Right cardiac atrium (tissue), 5 donors: ENCODE results near the gene OMP. TPM values are rescaled to one million over a fixed set of nuclear protein-coding genes. Genes with fewer than 3 reads are reported as not detected.
"Not testable (repeated sequence)": the region's sequence is repeated elsewhere in the genome, so short reads cannot be mapped to it uniquely, and the experiment has no call there.

Experiments
- ATAC-seq, 2 donors: fragments of 200-7000 bp; cut with Tn5 transposase; one replicate each; pipeline versions ENCODE4 v1.8.0 to v1.9.1; 2020; ENCODE audit warnings: moderate library complexity in 2 of 2, mild to moderate bottlenecking in 1 of 2
- DNase-seq, 3 donors: peaks; one replicate each; pipeline ENCODE4 v3.0.0-alpha.2; 2020
- H3K27ac ChIP-seq: one replicate; pipeline ENCODE4 v1.5.1; 2013; ENCODE audit warnings: mild to moderate bottlenecking, low read length, control low read depth, moderate library complexity
- H3K27me3 ChIP-seq: one replicate; pipeline ENCODE4 v1.6.1; 2013; ENCODE audit not compliant: control insufficient read depth, insufficient read depth
- H3K4me1 ChIP-seq: one replicate; pipeline ENCODE4 v1.6.1; 2013; ENCODE audit warnings: low read length; ENCODE audit not compliant: control insufficient read depth, insufficient read depth
- H3K4me3 ChIP-seq: one replicate; pipeline ENCODE4 v1.5.1; 2013; ENCODE audit warnings: low read length, control low read depth
- H3K9me3 ChIP-seq: one replicate; pipeline ENCODE4 v1.6.1; 2013; ENCODE audit warnings: low read length; ENCODE audit not compliant: control insufficient read depth
- whole genome bisulfite sequencing: extraction: QIAGEN DNeasy Blood & Tissue Kit; methylation state at CpG from one replicate; pipeline ENCODE4 v1.1.7; 2013; 5-methylcytosine and 5-hydroxymethylcytosine counted together
- intact Hi-C, 4 donors: fragments of 100-400 bp; cut with DNase I; formaldehyde crosslinking; loops; one replicate each; pipeline versions ENCODE4 v1.11.0 to v1.14.0; 2022 to 2023
- polyA plus RNA-seq: library from polyadenylated mRNA; stranded (reverse); fragments of 200-250 nt; gene quantifications from one replicate; pipeline ENCODE4 v1.2.3, GENCODE V29; 2013
- total RNA-seq, 4 donors: library from RNA; stranded (reverse); fragmentation: NEBNext Ultra II Directional; extraction: Animal tissue kit (Norgen Biotek cat#: 25700); gene quantifications; one replicate each; pipeline ENCODE4 v1.2.1, GENCODE V29; 2021
- donor health status: healthy with polysubstance abuse.
- donor health status: DM: no; HTN: yes; CAD: no.
- donor health status: DM: no; HTN: no; CAD: no.
- donor health status: DM: no; HTN: yes; CAD: no; lungs with severe emphysema.
- donor health status: DM: yes; HTN: yes; CAD: no.

The OMP gene
- total and polyA plus RNA-seq, 5 donors: not detected

GRCh38 chr11:77095551-77096490, 6.8 kb upstream of the OMP start:
- peak in 1 of 2 donors; percentile 35 for ATAC-seq
- H3K9me3 ChIP-seq: no peaks in the 10 kb centered on the region
- no peak overlapping the region for H3K4me3 ChIP-seq
- intact Hi-C loops: loop anchor here in 1 of 4 donors (10.0 kb wide), 1 partner anchor 361 kb away; no protein-coding TSS in a partner anchor
- no peaks in the 10 kb centered on the region for H3K27me3 ChIP-seq
- DNase-seq: peak in 2 of 3 donors; percentile 11 to 40
- H3K27ac ChIP-seq: no peak overlapping the region
- H3K4me1 ChIP-seq: no peaks in the 10 kb centered on the region
- WGBS: 89% methylated on average over 21 of the region's 21 CpGs

- Histone ChIP-seq H3K4me3 (no peak overlapping the region), H3K4me1 (no peaks in the 10 kb centered on the region), H3K27me3 (no peaks in the 10 kb centered on the region), H3K9me3 (no peaks in the 10 kb centered on the region), H3K27ac (no peak overlapping the region)
- whole genome bisulfite sequencing: 94% methylated on average over 8 of the region's 8 CpGs
- ATAC-seq (no peak), DNase-seq (peak in 2 of 3 donors; percentile 6 to 12)
- intact Hi-C loops: loop anchor here in 1 of 4 donors (10.0 kb wide), 1 partner anchor 362 kb away; no protein-coding TSS in a partner anchor
Measured at GRCh38 chr11:77096591-77097019, 6.0 kb upstream of the OMP start.

- WGBS: 76% methylated on average over 4 of the region's 4 CpGs
- H3K27me3 ChIP-seq, H3K27ac ChIP-seq, DNase-seq, H3K4me3 ChIP-seq, H3K4me1 ChIP-seq, ATAC-seq, H3K9me3 ChIP-seq: not testable (repeated sequence)
- intact Hi-C loops: loop anchor here in 1 of 4 donors (10.0 kb wide), 1 partner anchor 362 kb away; no protein-coding TSS in a partner anchor
Measured at GRCh38 chr11:77097180-77097579, 5.5 kb upstream of the OMP start.

GRCh38 chr11:77100166-77101042, 2.2 kb upstream of the OMP start:
- Histone ChIP-seq H3K27me3 (no peaks in the 10 kb centered on the region), H3K9me3 (no peaks in the 10 kb centered on the region), H3K4me1 (no peaks in the 10 kb centered on the region), H3K27ac (no peak overlapping the region), H3K4me3 (no peak overlapping the region)
- WGBS: 91% methylated on average over 14 of the region's 14 CpGs
- ATAC-seq: no peak
- DNase-seq: peak; percentile 5 to 39 (median 28)
- intact Hi-C loops: no loop called here

GRCh38 chr11:77101043-77101537, 1.6 kb upstream of the OMP start:
- 90% methylated on average over 5 of the region's 5 CpGs for WGBS
- Histone ChIP-seq H3K27ac (no peak overlapping the region), H3K27me3 (no peaks in the 10 kb centered on the region), H3K4me3 (no peak overlapping the region), H3K4me1 (no peaks in the 10 kb centered on the region), H3K9me3 (no peaks in the 10 kb centered on the region)
- intact Hi-C loops: no loop called here
- peak in 1 of 3 donors; percentile 1 for DNase-seq
- no peak for ATAC-seq

- intact Hi-C loops: no loop called here
- DNase-seq: peak in 2 of 3 donors; percentile 5 to 18
- 89% methylated on average over 2 of the region's 2 CpGs for WGBS
- Histone ChIP-seq H3K4me1 (peaks cover 4% of the 10 kb centered on the region), H3K27me3 (no peaks in the 10 kb centered on the region), H3K4me3 (no peak overlapping the region), H3K27ac (no peak overlapping the region), H3K9me3 (no peaks in the 10 kb centered on the region)
- ATAC-seq: no peak
Measured at GRCh38 chr11:77103319-77103718, 679 bp downstream of the OMP start.

GRCh38 chr11:77104727-77105126, 2.1 kb downstream of the OMP start:
- ATAC-seq (no peak), DNase-seq (peak in 1 of 3 donors; percentile 35)
- Histone ChIP-seq H3K27me3 (no peaks in the 10 kb centered on the region), H3K4me3 (no peak overlapping the region), H3K27ac (no peak overlapping the region), H3K4me1 (peaks cover 4% of the 10 kb centered on the region), H3K9me3 (no peaks in the 10 kb centered on the region)
- whole genome bisulfite sequencing: 88% methylated on average over 8 of the region's 8 CpGs
- intact Hi-C loops: no loop called here

- no peak overlapping the region for H3K4me3 ChIP-seq
- DNase-seq (no peak), ATAC-seq (no peak)
- H3K4me1 ChIP-seq: peaks cover 4% of the 10 kb centered on the region
- no peaks in the 10 kb centered on the region for H3K27me3 ChIP-seq
- intact Hi-C loops: no loop called here
- WGBS: 85% methylated on average over 7 of the region's 7 CpGs
- no peaks in the 10 kb centered on the region for H3K9me3 ChIP-seq
- no peak overlapping the region for H3K27ac ChIP-seq
Measured at GRCh38 chr11:77106321-77106720, 3.7 kb downstream of the OMP start.

GRCh38 chr11:77106759-77107158, 4.1 kb downstream of the OMP start:
- 97% methylated on average over 13 of the region's 13 CpGs for WGBS
- no peak overlapping the region for H3K4me3 ChIP-seq
- intact Hi-C loops: no loop called here
- H3K9me3 ChIP-seq: no peaks in the 10 kb centered on the region
- no peak overlapping the region for H3K27ac ChIP-seq
- no peaks in the 10 kb centered on the region for H3K27me3 ChIP-seq
- ATAC-seq (no peak), DNase-seq (peak in 1 of 3 donors; percentile 14)
- H3K4me1 ChIP-seq: peaks cover 4% of the 10 kb centered on the region

GRCh38 chr11:77107950-77108349, 5.3 kb downstream of the OMP start:
- 59% methylated on average over 3 of the region's 3 CpGs for WGBS
- H3K4me3 ChIP-seq: no peak overlapping the region
- DNase-seq (peak; percentile 73 to 84 (median 81)), ATAC-seq (peak; percentile 34 to 48)
- intact Hi-C loops: no loop called here
- H3K4me1 ChIP-seq: peaks cover 4% of the 10 kb centered on the region
- H3K9me3 ChIP-seq: no peaks in the 10 kb centered on the region
- H3K27ac ChIP-seq: no peak overlapping the region
- no peaks in the 10 kb centered on the region for H3K27me3 ChIP-seq
